Mesenteric fat pad (tissue), 1 donor: ENCODE data around the gene GCSH. TPM values are rescaled to one million over a fixed set of nuclear protein-coding genes. Genes with fewer than 3 reads are reported as not detected.
A peak's percentile ranks its signal among the peaks of the same experiment; 100 is the strongest.
"Not testable (repeated sequence)": the region's sequence is repeated elsewhere in the genome, so short reads cannot be mapped to it uniquely, and the experiment has no call there.

Experiments used
- DNase-seq: peaks from one replicate; pipeline ENCODE4 v3.0.0-alpha.2; 2020; ENCODE audit warnings: low spot score
- long read RNA-seq: library from polyadenylated mRNA; unstranded; transcript quantifications from one replicate; pipeline ENCODE4 v2.0.0, GENCODE V29; 2020
- total RNA-seq: library from RNA; stranded (reverse); fragmentation: NEBNext Ultra II Directional; extraction: Animal tissue kit (Norgen Biotek cat#: 25700); gene quantifications from one replicate; pipeline ENCODE4 v1.2.1, GENCODE V29; 2021
- donor health status: DM: yes; HTN: yes; CAD: no.

Gene GCSH
- total RNA-seq = 39.2 TPM
- long read RNA-seq, transcript GCSH-201 (5 exons, 1,597 nt) = major isoform, 87 of 94 reads
- long read RNA-seq, partial matches to known transcripts = 0 of 94 reads
- long read RNA-seq, other reads (novel, unspliced or antisense) = 6 of 94 reads

GRCh38 chr16:81095953-81096714 is at the start of gene GCSH:
Gene GCSH, minus strand, starts transcription at chr16:81096395. Its CDS starts 117 bp downstream, at chr16:81096278.
- DNase-seq = peak; percentile 100

GRCh38 chr16:81143921-81144471 is 47.8 kb upstream of the GCSH start:
- DNase-seq = no peak

GRCh38 chr16:81142864-81143263 is 46.7 kb upstream of the GCSH start:
- DNase-seq = no peak

DNA sequence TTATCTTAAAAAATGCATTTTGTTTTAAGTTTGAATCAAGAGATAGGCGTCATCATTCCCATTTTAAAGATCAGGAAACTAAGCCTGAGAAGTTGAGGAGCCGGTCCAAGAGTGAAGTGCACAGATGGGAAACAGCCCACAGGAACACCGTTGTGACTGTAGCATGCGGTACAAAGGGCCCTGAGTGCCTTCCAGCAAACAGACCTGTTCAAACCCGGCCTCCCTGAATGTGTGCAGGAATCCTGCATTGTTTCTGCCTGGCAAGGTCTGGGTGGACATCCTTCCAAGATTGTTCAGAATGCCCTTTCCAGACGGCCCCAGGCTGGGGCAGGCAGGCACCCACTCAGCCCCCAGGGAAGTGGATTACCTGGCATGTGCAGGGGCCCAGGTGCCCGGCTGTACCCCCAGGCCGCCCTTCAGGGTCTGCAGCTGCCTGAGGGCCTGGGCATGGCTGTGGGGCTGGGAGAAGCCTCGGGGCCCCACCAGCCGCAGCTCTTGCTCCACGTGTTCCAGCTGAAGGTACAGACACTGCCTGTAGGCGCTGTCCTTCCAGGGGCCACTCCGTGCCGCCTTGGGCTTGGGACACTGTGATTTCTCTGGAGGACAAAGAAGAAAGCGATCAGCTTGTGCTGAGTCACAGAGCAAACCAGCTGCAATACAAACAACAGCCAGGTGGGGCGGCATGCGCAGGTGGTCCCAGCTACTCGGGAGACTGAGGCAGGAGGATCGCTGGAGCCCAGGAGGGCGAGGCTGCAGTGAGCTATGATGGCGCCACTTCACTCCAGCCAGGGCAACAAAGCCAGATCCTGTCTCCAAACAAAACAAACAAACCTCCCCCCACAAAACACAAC is 45.0 kb upstream of the GCSH start:
- DNase-seq = no peak

- DNase-seq = no peak
Observed at GRCh38 chr16:81138831-81139557, 42.8 kb upstream of the GCSH start.

- no peak for DNase-seq
Observed at GRCh38 chr16:81137754-81138153, 41.6 kb upstream of the GCSH start.

DNA sequence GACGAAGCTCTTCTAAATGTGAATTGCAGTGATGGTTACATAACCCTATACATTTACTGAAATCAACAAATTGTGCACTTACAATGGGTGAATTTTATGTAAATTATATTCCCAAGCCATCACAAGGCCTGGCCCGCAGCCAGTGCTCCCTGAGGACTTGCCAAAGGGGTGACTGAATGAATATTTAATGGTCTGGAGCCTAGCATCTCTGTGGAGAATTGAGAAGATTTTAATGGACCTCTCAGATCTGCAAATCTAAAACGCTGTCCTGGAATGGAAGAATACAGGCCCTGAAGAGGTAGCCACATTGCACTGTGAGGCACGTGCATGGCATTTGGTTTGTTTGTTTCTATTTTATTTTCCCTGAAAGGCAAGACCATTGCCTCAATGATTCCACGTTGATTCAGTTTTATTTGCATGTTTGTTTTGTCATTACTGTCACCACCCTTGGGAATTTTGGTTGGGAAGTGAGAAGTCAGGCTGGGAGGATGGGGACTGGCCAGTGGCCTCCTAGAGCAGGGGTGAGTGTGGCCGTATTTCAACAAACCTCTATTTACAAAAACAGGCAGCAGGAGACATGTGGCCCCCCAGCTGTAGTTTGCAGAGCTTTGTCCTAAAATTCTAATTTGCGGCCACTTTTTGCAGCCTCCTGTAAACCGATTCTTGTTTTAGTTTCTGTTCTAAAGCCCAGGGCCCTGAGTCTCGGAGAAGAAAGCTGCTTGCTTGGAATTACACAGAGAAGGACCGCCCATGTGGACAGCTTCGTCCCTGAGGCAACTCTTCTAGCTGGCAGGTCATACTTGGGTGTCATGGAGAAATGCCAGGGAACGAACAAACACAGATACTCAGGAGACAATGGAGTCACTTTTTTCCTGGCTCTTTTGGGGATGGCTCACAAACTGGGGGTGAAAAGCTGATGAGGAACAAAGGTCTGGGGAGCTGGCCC is 40.5 kb upstream of the GCSH start:
- DNase-seq = no peak

DNA sequence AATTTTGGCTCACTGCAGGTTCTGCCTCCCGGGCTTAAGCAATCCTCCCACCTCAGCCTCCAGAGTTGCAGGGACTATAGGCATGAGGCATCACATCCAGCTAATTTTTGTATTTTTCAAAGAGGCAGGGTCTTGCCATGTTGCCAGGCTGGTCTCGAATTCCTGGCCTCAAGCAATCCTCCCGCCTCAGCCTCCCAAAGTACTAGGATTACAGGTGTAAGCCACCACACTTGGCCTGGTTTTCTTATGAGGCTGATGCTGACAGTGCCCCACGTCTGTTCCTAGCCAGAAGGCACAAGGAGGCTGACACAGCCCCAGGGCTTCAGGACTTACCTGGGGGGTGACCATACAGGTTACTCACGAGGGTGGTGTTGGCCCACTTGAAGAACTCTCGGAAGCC is 33.9 kb upstream of the GCSH start:
- DNase-seq = no peak

GRCh38 chr16:81128726-81129524 is 32.7 kb upstream of the GCSH start:
- no peak for DNase-seq

DNA sequence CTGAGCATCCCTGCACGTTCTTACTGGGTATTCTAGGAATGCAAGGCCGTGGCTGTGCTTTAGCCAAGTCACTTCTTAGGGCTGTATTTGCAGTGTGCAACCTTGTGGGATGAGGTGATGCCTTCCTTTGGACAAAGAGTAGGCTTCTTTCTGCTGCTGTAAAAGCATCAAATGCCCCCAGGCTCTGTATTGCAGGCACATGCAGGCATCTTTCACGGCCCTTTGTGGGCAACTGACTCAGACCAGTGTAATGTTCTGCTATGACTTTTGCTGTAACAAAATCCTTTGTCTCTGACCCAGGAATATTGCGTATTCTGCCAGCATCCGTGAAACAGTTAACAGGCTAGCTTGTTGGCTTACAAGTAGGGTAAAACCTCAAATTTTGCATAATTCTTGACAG is 30.9 kb upstream of the GCSH start:
- DNase-seq = no peak

DNA sequence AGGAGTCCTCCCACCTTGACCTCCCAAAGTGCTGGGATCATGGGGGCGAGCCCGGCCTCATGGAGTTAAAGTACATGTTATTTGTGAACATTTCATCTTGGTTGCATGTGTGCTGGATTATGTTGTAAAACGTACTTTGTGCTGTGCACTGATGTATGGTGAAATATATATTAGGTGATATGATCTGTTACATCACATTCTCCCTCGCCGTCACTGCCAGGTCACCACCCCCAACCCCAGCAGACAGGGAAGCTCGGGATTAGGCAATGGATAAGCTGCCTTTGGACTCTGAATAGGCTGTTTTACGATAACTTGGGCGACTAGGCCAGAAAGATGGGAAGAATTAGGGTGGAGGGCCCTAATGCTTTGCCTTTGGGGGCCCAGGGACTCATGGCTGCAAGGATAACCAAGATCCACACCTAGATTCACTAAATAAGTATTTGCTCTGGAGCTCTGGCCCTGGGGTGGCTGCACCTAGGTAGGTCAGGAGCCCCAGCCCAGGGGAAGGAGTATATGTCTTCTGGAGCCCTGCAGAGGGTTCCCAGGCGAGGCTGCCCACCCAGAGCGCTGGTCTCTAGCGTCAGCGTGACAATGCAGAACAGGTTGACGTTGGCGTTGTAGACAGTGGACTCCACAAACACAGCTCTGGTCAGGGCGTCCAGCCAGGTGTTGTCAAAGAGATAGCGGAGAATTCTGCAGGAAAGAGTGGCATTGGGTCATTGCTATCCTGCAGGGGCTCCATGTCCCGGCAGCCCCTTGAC is 27.1 kb upstream of the GCSH start:
- no peak for DNase-seq

DNA sequence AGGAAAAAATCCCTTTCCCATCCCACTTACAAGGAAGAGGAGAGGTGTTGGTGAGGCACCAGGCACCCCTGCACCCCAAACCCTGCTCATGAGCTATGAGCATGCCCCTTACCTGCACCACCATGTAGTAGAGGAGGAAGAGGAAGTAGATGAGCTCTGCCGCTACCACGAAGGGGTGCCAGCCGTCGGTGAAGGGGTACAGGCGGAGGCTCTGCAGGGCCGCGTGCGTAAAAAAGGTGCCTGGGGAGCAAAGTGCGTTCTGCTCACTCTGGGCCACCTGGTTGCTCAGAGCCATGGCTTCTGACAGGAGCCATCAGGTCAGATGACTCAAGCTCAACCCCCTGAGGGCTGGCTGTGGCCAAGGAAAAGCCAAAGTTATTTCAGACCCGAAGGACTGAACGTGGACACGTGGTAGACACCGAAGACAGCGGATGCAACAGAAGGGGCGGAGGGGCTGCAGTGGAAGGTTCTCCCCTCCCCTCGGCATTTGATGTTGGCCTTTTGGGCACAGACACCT is 25.3 kb upstream of the GCSH start:
- no peak for DNase-seq

DNA sequence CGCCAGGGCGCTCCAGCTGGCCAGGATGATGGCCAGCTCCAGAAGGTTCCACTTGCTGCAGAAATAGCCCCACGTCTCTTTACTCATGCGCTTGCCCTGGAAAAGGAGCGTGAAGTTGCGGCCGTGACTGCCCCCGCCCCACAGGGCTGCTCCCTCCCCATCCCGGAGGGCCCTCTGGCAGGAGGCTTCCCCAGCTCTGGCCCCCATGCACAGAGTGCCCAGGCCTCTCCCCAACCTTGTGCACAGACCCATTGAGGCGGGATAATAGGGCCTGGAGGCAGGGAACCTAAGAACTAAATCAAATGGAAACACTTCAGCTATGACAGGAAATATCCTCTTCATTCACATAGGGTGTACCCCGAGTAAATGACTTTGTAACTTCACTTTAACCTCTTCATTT is 21.2 kb upstream of the GCSH start:
- DNase-seq = no peak

DNA sequence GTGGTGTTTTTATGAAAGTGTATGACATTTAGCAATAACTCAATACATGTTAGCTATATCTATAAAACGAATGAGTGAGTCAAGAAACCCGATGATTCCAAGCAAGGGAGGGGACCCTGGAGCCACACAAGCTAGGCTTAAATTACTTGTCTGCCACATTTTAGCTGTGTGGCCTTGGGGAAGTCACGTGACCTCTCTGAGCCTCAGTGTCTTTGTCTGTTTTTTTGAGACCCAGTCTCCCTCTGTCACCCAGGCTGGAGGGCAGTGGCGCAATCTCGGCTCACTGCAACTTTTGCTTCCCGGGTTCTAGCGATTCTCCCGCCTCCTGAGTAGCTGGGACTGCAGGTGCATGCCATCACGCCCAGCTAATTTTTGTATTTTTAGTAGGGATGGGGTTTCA is 20.1 kb upstream of the GCSH start:
- DNase-seq = no peak

GRCh38 chr16:81112453-81112852 is 16.3 kb upstream of the GCSH start:
- no peak for DNase-seq

DNA sequence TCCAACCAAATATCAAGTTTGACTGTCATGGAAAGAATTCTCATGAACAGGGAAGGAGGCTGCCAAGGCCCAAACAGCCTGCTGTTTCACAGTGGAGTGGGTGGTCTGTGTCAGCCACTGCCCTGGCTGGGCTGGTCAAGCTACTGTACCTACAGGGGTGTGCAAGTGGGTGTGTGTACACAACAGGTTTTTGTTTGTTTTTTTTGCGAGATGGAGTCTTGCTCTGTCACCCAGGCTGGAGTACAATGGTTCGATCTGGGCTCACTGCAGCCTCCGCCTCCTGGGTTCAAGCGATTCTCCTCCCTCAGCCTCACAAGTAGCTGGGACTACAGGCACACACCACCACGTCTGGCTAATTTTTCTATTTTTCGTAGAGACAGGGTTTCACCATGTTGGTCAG is 13.1 kb upstream of the GCSH start:
- DNase-seq = not testable (repeated sequence)

GRCh38 chr16:81107511-81107910 is 11.3 kb upstream of the GCSH start:
- no peak for DNase-seq

DNA sequence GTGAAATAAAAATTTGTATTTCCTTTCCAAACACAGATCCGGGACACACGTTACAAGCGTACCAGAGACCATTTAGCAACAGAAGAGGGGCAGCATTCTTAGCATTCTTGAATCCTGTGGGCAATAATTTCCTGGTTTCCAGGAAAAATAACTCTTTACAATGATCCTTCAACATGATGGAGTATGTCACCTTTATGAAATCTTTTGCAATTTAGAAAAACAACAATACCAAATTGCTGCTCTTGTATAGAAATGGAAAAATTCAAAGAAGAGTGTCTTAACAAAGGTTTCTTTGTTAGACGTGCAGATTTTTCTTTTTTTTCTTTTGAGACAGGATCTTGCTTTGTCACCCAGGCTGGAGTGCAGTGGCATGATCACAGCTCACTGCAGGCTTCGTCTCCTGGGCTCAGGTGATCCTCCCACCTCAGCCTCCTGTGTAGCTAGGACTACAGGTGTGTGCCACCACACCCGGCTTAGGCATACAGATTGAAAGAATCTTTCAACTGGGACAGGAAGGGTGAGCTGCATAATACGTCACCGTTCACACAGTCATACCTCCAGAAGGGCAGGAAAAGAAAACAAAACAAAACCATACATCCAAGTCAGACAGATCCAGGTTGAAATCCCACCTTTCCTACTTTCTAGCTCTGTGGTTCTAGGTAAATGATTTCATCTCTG is 10.8 kb upstream of the GCSH start:
- DNase-seq = no peak
